ENCODE measurements around the gene ADARB2.
"Not testable (repeated sequence)": the region's sequence is repeated elsewhere in the genome, so short reads cannot be mapped to it uniquely, and the experiment has no call there.

ADARB2 gene

GRCh38 chr10:1538531-1539061 is 198.7 kb downstream of the ADARB2 start:
- no peak for DNase-seq

GRCh38 chr10:1538121-1538520 is 199.2 kb downstream of the ADARB2 start:
- no peak for DNase-seq

GRCh38 chr10:1537449-1537848 is 199.9 kb downstream of the ADARB2 start:
- not testable (repeated sequence) for DNase-seq

DNA sequence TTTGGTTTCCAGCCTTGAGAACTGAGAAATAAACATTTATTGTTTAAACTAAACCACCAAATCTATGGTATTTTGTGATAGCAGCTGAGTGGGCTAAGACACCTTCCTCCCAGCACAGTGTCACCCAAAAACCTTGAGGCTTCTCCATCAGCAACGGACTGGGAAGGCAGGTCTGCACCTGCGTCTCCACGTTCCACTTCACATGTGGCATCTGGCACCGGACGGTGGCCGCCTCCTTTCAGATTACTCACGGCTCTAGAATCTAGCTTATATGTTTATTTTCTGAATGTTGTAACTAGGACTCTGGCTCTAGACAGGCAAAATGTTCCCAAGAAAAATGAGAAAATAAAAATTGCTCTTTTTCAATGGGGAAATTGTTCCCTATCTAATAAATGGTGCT is 201.0 kb downstream of the ADARB2 start:
- no peak for DNase-seq

- no peak for DNase-seq
These were observed 201.9 kb downstream of the ADARB2 start for GRCh38 chr10:1535301-1535965.

GRCh38 chr10:1534820-1535219 is 202.5 kb downstream of the ADARB2 start:
- DNase-seq: no peak

GRCh38 chr10:1532636-1533035 is 204.7 kb downstream of the ADARB2 start:
- no peak for DNase-seq

- DNase-seq: no peak
These were observed 205.3 kb downstream of the ADARB2 start for GRCh38 chr10:1531883-1532597.

DNA sequence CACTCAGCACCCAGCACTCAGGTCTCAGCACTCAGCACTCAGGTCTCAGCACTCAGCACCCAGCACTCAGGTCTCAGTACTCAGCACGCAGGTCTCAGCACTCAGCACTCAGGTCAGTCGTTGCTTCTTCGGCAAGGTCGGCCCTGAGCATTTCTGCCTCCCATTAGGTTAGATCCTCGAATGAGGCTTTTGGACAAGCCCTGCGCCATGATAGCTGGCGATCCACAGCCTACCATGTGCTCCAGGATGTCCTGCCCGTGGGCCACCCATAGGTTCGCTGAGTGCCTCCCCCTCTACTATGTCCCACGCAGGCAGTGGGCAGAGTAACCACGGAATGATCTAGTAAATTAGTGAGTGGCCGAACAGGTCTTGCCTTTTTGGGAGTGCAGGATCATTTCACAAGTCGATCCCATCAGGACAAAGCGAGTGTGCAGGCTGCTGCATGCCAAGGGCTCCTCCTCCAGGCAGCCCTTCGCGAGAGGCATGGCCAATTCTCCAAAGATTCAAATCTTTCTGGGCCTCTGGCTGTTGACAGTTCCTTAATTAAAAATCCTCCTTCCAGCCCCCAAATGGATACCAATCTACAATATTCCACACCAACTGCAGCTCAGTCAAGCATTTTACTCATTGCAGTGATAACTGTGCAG is 206.3 kb downstream of the ADARB2 start:
- no peak for DNase-seq

- no peak for DNase-seq
These were observed 207.4 kb downstream of the ADARB2 start for GRCh38 chr10:1529806-1530413.

GRCh38 chr10:1527951-1528350 is 209.4 kb downstream of the ADARB2 start:
- DNase-seq: no peak

GRCh38 chr10:1526436-1527055 is 210.8 kb downstream of the ADARB2 start:
- no peak for DNase-seq

- DNase-seq: no peak
These were observed 211.8 kb downstream of the ADARB2 start for GRCh38 chr10:1525354-1526162.

GRCh38 chr10:1524540-1524939 is 212.8 kb downstream of the ADARB2 start:
- no peak for DNase-seq

GRCh38 chr10:1523221-1523620 is 214.1 kb downstream of the ADARB2 start:
- peak; percentile 26 for DNase-seq

DNA sequence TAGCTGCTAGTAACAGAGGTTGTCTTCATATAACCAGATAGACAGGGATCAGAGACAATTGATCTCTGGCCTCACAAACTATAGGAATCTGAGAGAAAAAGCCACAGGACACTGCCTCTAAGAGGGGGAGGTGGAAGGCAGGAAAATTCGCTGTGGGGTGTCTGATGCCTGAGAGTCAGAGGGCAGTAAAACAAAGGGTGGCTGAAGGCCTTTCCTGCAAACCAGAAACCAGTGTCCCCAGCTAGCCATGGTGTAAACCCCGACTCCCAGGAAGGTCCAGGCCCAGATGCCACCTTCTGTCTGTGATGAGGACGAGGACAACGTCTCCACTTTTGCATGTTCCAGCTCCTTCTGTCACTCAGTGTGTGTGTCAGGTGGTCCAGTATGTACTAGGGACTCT is 215.1 kb downstream of the ADARB2 start:
- peak; percentile 35 for DNase-seq

DNA sequence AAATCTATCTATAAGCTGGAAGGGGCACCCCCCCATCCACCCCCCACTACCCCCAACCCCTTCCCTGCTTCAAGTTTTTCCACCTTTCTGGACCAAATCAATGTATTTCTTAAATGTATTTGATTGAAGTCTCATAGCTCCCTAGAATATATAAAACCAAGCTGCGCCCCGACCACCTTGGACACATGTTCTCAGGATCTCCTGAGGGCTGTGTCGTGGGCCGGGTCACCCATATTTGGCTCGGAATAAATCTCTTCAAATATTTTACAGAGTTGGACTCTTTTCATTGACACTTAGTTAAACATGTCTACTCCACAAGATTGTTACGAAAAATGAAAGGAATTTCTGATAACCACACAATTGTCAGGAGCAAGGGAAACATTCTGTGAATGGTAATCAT is 215.6 kb downstream of the ADARB2 start:
- no peak for DNase-seq

DNA sequence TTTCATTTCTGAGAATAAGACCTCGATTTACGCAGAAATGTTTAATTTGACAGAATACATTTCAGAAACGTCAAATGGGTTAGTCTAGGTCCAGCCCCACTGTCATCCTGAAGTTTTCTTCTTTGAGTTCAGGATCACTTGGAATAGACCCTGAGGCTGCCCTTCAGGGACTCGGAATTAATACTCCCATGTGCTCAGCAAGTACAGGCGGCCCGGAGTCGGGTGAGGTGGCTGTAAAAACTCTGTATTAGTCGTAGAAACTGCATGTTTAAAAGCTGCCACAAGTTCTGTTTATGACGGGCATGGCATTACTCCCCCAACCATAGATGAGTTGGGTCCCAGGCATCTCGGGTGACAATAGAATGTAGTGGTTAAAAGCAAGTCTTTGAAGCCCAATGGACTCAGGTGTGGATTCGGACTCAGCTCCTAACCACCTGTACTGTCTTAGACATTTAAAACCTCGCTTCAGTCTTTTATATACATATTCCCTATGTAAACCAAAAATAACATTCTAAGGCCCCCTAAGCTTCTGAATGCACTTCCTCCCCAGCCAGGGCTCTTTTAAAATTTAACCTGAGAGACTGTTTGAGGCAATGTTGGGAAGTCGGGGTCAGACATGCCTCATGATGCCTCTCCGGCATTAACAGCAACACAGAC is 216.3 kb downstream of the ADARB2 start:
- DNase-seq: peak; percentile 35

- peak; percentile 35 for DNase-seq
These were observed 217.9 kb downstream of the ADARB2 start for GRCh38 chr10:1519391-1519790.

DNA sequence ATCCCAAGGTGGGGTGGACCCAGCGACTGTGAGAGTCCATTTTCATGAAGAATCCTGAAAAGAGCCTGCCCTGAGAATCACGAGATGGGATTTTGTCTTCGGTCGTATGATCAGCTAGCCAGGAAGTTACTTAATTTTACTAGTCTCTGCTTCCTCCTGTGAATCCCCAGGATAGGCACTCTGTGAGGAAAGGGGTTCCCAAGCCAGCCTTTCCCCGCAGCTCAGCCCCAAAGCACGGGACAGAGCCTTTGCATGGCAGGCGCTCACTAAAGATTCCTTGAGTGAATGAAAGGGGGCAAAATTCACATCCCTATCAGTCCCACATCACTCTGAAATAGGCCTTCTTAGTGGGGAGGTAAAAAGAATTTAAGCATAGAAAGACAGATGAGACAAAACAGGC is 219.6 kb downstream of the ADARB2 start:
- peak; percentile 12 for DNase-seq

- peak; percentile 16 for DNase-seq
These were observed 220.7 kb downstream of the ADARB2 start for GRCh38 chr10:1516492-1517165.

Data from islet precursor cell (in vitro differentiated cells).